IPS-18a (cell line): ENCODE results near the gene ADTRP.

ENCODE experiments used
- H3K27ac ChIP-seq: one replicate; pipeline ENCODE4 v1.5.1; 2013; ENCODE audit warnings: low read length
- H3K27me3 ChIP-seq: one replicate; pipeline ENCODE4 v1.6.1; 2013; ENCODE audit warnings: mild to moderate bottlenecking, low read length; ENCODE audit not compliant: control insufficient read depth, insufficient read depth
- H3K36me3 ChIP-seq: one replicate; pipeline ENCODE4 v1.6.1; 2013; ENCODE audit warnings: low read depth, low read length; ENCODE audit not compliant: control insufficient read depth
- H3K4me1 ChIP-seq: one replicate; pipeline ENCODE4 v1.6.1; 2013; ENCODE audit warnings: low read depth, low read length; ENCODE audit not compliant: control insufficient read depth
- H3K4me3 ChIP-seq: one replicate; pipeline ENCODE4 v1.5.1; 2013; ENCODE audit warnings: low read length
- H3K9ac ChIP-seq: one replicate; pipeline ENCODE4 v1.6.1; 2013; ENCODE audit warnings: mild to moderate bottlenecking, low read length, moderate library complexity
- H3K9me3 ChIP-seq: one replicate; pipeline ENCODE4 v1.6.1; 2013; ENCODE audit warnings: low read depth, low read length; ENCODE audit not compliant: control insufficient read depth

Gene ADTRP

GRCh38 chr6:11763460-11764249 is 14.9 kb downstream of the ADTRP start:
- no peak overlapping the region for H3K9ac ChIP-seq
- no peaks in the 10 kb centered on the region for H3K36me3 ChIP-seq
- no peaks in the 10 kb centered on the region for H3K27me3 ChIP-seq
- H3K27ac ChIP-seq: no peak overlapping the region
- H3K9me3 ChIP-seq: no peaks in the 10 kb centered on the region
- H3K4me3 ChIP-seq: no peak overlapping the region
- peaks cover 29% of the 10 kb centered on the region for H3K4me1 ChIP-seq

GRCh38 chr6:11762794-11763459 is 15.7 kb downstream of the ADTRP start:
- Histone ChIP-seq H3K4me1 (peaks cover 29% of the 10 kb centered on the region), H3K9me3 (no peaks in the 10 kb centered on the region), H3K36me3 (no peaks in the 10 kb centered on the region), H3K9ac (no peak overlapping the region), H3K27ac (no peak overlapping the region), H3K27me3 (no peaks in the 10 kb centered on the region), H3K4me3 (no peak overlapping the region)

- H3K9me3 ChIP-seq: no peaks in the 10 kb centered on the region
- no peaks in the 10 kb centered on the region for H3K36me3 ChIP-seq
- no peaks in the 10 kb centered on the region for H3K27me3 ChIP-seq
- H3K27ac ChIP-seq: no peak overlapping the region
- H3K9ac ChIP-seq: no peak overlapping the region
- no peak overlapping the region for H3K4me3 ChIP-seq
- peaks cover 21% of the 10 kb centered on the region for H3K4me1 ChIP-seq
Observed at GRCh38 chr6:11761744-11762620, 16.6 kb downstream of the ADTRP start.

DNA sequence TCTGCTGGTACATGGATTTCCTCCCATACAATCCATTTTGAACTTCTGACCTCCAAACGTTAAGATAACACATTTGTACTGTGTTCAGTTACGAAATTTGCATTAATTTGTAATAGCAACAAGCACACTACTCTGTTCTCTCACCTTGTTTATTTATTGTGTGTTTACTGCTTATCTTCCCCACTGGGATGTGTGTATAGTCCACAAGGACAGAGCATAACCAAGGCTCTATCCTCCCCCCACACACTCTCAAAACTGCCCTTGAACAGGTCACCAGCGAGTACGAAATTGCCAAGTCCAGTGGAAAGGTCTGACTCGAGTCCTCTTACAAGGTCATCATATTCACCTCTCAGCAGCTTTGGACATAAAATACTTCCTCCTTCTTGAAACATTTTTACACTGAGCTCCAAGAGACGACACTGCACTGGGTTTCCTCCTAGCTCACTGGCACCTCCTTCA is 18.6 kb downstream of the ADTRP start:
- H3K4me3 ChIP-seq: no peak overlapping the region
- H3K4me1 ChIP-seq: peaks cover 6% of the 10 kb centered on the region
- H3K27me3 ChIP-seq: no peaks in the 10 kb centered on the region
- H3K9me3 ChIP-seq: no peaks in the 10 kb centered on the region
- H3K36me3 ChIP-seq: no peaks in the 10 kb centered on the region
- no peak overlapping the region for H3K27ac ChIP-seq
- H3K9ac ChIP-seq: no peak overlapping the region

DNA sequence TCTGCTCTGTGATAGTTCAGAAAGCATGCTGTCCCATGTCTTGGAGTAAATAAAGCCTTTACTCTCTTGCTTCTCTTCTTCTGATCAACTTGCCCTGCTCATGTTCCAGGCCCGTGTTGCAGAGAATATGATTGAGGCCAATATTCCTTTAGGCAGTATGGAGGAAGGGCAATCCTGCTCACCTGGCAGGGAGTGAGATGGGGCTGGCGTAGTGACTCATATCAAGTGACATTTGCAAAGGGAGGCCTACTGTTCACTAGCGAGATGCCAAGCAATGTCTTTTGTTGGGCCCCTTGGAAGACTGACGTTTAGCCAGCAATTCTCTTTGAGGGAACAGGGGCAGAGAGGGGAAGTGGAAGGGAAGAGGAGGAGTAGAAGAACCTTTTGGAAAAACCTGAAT is 19.7 kb downstream of the ADTRP start:
- Histone ChIP-seq H3K4me1 (peaks cover 6% of the 10 kb centered on the region), H3K9ac (no peak overlapping the region), H3K27me3 (no peaks in the 10 kb centered on the region), H3K4me3 (no peak overlapping the region), H3K9me3 (no peaks in the 10 kb centered on the region), H3K27ac (no peak overlapping the region), H3K36me3 (no peaks in the 10 kb centered on the region)

DNA sequence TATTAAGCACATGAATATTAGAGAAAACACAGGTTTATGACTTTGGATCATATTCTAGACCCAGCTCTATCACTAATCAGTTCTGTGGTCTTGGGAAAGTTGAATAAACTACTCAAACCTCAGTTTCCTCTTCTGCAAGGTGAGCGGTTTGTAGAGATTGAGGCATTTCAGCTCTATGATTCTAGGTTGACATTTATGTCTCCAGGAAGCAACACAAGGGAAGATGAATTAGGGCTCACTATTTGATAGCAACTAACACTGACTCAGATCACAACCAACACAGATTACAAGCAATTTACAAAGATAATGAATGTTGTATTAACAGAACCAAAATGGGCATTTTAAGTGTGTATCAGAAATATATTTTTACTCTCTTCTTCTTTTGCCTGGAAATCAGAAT is 21.9 kb downstream of the ADTRP start:
- Histone ChIP-seq H3K9me3 (no peaks in the 10 kb centered on the region), H3K4me1 (peaks cover 3% of the 10 kb centered on the region), H3K27me3 (no peaks in the 10 kb centered on the region), H3K4me3 (no peak overlapping the region), H3K9ac (no peak overlapping the region), H3K27ac (no peak overlapping the region), H3K36me3 (no peaks in the 10 kb centered on the region)

DNA sequence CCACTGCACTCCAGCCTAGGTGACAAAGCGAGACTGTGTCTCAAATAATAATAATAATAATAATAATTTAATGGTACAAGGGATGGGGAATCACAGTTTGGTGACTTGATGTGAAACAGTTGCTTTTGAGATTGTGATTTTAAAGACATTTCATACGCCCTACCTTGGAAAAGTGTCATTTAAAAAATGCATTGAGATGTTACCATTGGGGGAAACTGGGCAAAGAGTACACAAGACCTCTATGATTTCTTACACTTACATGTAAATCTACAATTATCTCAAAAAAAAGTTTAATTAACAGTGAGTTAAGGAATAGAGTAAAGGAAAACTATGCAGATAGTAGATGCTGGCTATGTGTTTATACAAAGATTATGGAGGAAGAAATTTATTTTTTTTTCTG is 22.3 kb downstream of the ADTRP start:
- Histone ChIP-seq H3K36me3 (no peaks in the 10 kb centered on the region), H3K9me3 (no peaks in the 10 kb centered on the region), H3K4me1 (peaks cover 3% of the 10 kb centered on the region), H3K27ac (no peak overlapping the region), H3K4me3 (no peak overlapping the region), H3K27me3 (no peaks in the 10 kb centered on the region), H3K9ac (no peak overlapping the region)

DNA sequence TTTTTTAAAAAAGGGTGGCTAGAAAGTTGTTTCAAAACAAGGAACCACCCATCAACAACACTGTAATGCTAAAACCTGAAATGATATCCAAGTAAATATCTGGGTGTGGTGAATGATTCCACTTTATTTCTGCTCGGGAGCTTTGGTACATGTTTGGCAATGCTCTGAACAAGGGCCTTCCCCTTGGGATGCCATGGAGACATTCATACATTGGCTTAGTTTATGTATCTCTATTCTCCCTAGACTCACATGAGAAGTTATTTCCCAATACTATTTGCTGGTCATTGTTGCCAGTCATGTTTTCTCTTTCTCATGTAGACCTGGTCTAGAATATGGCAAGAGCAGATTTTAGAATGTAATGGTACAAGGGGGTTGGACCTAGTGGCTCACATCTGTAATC is 22.9 kb downstream of the ADTRP start:
- no peaks in the 10 kb centered on the region for H3K9me3 ChIP-seq
- no peaks in the 10 kb centered on the region for H3K27me3 ChIP-seq
- no peak overlapping the region for H3K4me3 ChIP-seq
- no peak overlapping the region for H3K9ac ChIP-seq
- no peak overlapping the region for H3K27ac ChIP-seq
- peaks cover 3% of the 10 kb centered on the region for H3K4me1 ChIP-seq
- H3K36me3 ChIP-seq: no peaks in the 10 kb centered on the region

GRCh38 chr6:11754625-11755271 is 23.9 kb downstream of the ADTRP start:
- Histone ChIP-seq H3K27ac (no peak overlapping the region), H3K27me3 (no peaks in the 10 kb centered on the region), H3K4me3 (no peak overlapping the region), H3K36me3 (no peaks in the 10 kb centered on the region), H3K9ac (no peak overlapping the region), H3K4me1 (no peaks in the 10 kb centered on the region), H3K9me3 (no peaks in the 10 kb centered on the region)

- no peak overlapping the region for H3K9ac ChIP-seq
Observed at GRCh38 chr6:11753798-11754197, 24.8 kb downstream of the ADTRP start.

DNA sequence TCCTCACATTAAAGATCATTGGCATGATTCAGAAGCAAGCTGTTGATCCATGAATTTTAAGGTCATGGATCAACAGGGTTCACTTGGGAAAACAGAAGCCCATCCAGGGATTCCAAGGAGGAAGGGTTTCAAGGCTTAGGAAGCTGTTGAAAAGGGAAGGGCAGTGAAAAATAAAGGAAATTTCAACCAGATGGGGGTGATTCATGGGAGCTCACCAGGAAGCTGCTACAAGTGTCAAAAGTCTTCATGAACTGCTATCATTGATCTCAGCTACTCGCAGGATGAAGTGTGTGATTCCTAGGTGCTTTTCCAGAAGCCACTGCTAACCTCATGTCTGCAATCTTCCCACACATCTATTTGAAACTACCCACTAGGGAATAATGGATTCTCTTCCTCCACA is 26.2 kb downstream of the ADTRP start:
- H3K9me3 ChIP-seq: no peaks in the 10 kb centered on the region
- H3K27me3 ChIP-seq: no peaks in the 10 kb centered on the region
- no peak overlapping the region for H3K4me3 ChIP-seq
- H3K36me3 ChIP-seq: no peaks in the 10 kb centered on the region
- H3K27ac ChIP-seq: no peak overlapping the region
- H3K4me1 ChIP-seq: peaks cover 4% of the 10 kb centered on the region
- no peak overlapping the region for H3K9ac ChIP-seq

More at GRCh38 chr6:11753798-11754197, 24.8 kb downstream of the ADTRP start:
- no peaks in the 10 kb centered on the region for H3K9me3 ChIP-seq
- no peaks in the 10 kb centered on the region for H3K36me3 ChIP-seq
- H3K27ac ChIP-seq: no peak overlapping the region
- no peaks in the 10 kb centered on the region for H3K27me3 ChIP-seq
- H3K4me1 ChIP-seq: no peaks in the 10 kb centered on the region
- no peak overlapping the region for H3K4me3 ChIP-seq
